HepG2 (cell line): ENCODE measurements around the gene NDUFB8. TPM values are rescaled to one million over a fixed set of nuclear protein-coding genes. Genes with fewer than 3 reads are reported as not detected.
A peak's percentile ranks its signal among the peaks of the same experiment; 100 is the strongest.

ENCODE experiments used
- ATF4 ChIP-seq, 2 experiments: fragments of 450-650 bp in 1 of 2; sonication (generic) in 1 of 2; formaldehyde crosslinking; IDR thresholded peaks; 2 replicates each; pipeline versions ENCODE4 v1.5.0 to v1.8.0; 2020 to 2022; ENCODE audit warnings: mild to moderate bottlenecking in 1 of 2, missing genetic modification reagents in 1 of 2
- CREB3 ChIP-seq: sonication (generic); formaldehyde crosslinking; IDR thresholded peaks from 2 replicates; pipeline ENCODE4 v1.5.0; 2020; ENCODE audit warnings: missing genetic modification reagents
- KAT8 ChIP-seq: IDR thresholded peaks from 2 replicates; pipeline ENCODE4 v1.6.1; 2016; ENCODE audit warnings: missing genetic modification reagents, missing compliant biosample characterization
- NKX3-1 ChIP-seq: sonication (generic); formaldehyde crosslinking; IDR thresholded peaks from 2 replicates; pipeline ENCODE4 v1.5.0; 2020; ENCODE audit warnings: missing genetic modification reagents
- POLR2AphosphoS5 ChIP-seq: IDR thresholded peaks from 2 replicates; pipeline ENCODE4 v1.6.1; 2012; ENCODE audit warnings: low read depth, low read length
- RAD21 ChIP-seq: fragments of 450-650 bp; formaldehyde crosslinking; IDR thresholded peaks from 2 replicates; pipeline ENCODE4 v1.5.0; 2020; ENCODE audit warnings: mild to moderate bottlenecking
- RARG ChIP-seq: sonication (generic); formaldehyde crosslinking; IDR thresholded peaks from 2 replicates; pipeline ENCODE4 v1.4.0; 2020; ENCODE audit warnings: low read depth, mild to moderate bottlenecking, missing genetic modification reagents
- RFXAP ChIP-seq: sonication (generic); formaldehyde crosslinking; IDR thresholded peaks from 2 replicates; pipeline ENCODE4 v1.4.0; 2020; ENCODE audit warnings: missing genetic modification reagents, borderline replicate concordance
- SMAD1 ChIP-seq: sonication (generic); formaldehyde crosslinking; IDR thresholded peaks from 2 replicates; pipeline ENCODE4 v1.4.0; 2020; ENCODE audit warnings: missing genetic modification reagents, low read depth, mild to moderate bottlenecking, borderline replicate concordance
- STAT6 ChIP-seq: sonication (generic); formaldehyde crosslinking; IDR thresholded peaks from 2 replicates; pipeline ENCODE4 v1.4.0; 2020; ENCODE audit warnings: missing genetic modification reagents, mild to moderate bottlenecking, borderline replicate concordance
- TFAP4 ChIP-seq: sonication (generic); IDR thresholded peaks from 2 replicates; pipeline ENCODE4 v1.6.1; 2016; ENCODE audit warnings: low read depth, borderline replicate concordance
- ZBTB34 ChIP-seq: sonication (generic); formaldehyde crosslinking; IDR thresholded peaks from 2 replicates; pipeline ENCODE4 v1.8.0; 2022; ENCODE audit warnings: mild to moderate bottlenecking, missing genetic modification reagents
- ZBTB46 ChIP-seq: sonication (generic); formaldehyde crosslinking; IDR thresholded peaks from 2 replicates; pipeline ENCODE4 v1.4.0; 2020; ENCODE audit warnings: mild to moderate bottlenecking, missing genetic modification reagents, borderline replicate concordance
- ZNF543 ChIP-seq: sonication (generic); formaldehyde crosslinking; IDR thresholded peaks from 2 replicates; pipeline ENCODE4 v1.4.0; 2020; ENCODE audit warnings: mild to moderate bottlenecking, missing genetic modification reagents
- ZNF576 ChIP-seq: sonication (generic); formaldehyde crosslinking; IDR thresholded peaks from 2 replicates; pipeline ENCODE4 v1.4.0; 2020; ENCODE audit warnings: mild to moderate bottlenecking, missing genetic modification reagents
- ZNF773 ChIP-seq: sonication (generic); formaldehyde crosslinking; IDR thresholded peaks from 2 replicates; pipeline ENCODE4 v1.4.0; 2020; ENCODE audit warnings: missing genetic modification reagents, borderline replicate concordance
- ZNF841 ChIP-seq: sonication (generic); formaldehyde crosslinking; IDR thresholded peaks from 2 replicates; pipeline ENCODE4 v1.8.1; 2023; ENCODE audit warnings: missing genetic modification reagents, borderline replicate concordance
- polyA plus RNA-seq, 8 experiments: library from polyadenylated mRNA; depleted of rRNA in 3 of 8; stranded (reverse) in 7 of 8; unstranded in 1 of 8; fragments of >200 nt; fragmentation: Illumina TruSeq in 4 of 8; extraction: Trizol in 4 of 8; gene quantifications; 2 replicates each; pipeline versions ENCODE4 v1.2.1 to v1.2.3, GENCODE V29; 2011 to 2016; ENCODE audit warnings: low read depth in 4 of 8, missing spikeins in 1 of 8, mixed read lengths in 1 of 8; ENCODE audit not compliant: insufficient read depth in 1 of 8
- total RNA-seq, 5 experiments: library from RNA; depleted of rRNA; stranded (reverse); fragments of >200 nt; fragmentation: Illumina TruSeq; extraction: Trizol; gene quantifications; 2 replicates each; pipeline ENCODE4 v1.2.3, GENCODE V29; 2016; ENCODE audit warnings: low read depth in 1 of 5

The NDUFB8 gene
- total and polyA plus RNA-seq, 2 of the 13 experiments (the other 11 are each of a cell fraction or from before 2014, with no cell fraction given): 210 to 216 TPM

GRCh38 chr10:100482181-100482833 is 47.4 kb downstream of the NDUFB8 start (continued):
- TF ChIP-seq ZNF773 (CRISPR knock-in tag): peak; percentile 62; the same call in 1 of the 2 replicates
- no peak for TF ChIP-seq CREB3
- no peak for TF ChIP-seq ZNF576 (CRISPR knock-in tag)
- no peak for TF ChIP-seq TFAP4
- no peak for TF ChIP-seq KAT8 (CRISPR knock-in tag)
- TF ChIP-seq RARG (CRISPR knock-in tag): no peak
- no peak for TF ChIP-seq POLR2AphosphoS5
- TF ChIP-seq ATF4 (CRISPR knock-in tag; IDR thresholded peaks at IDR 0.05): no peak
- TF ChIP-seq ZNF543 (CRISPR knock-in tag): no peak
- no peak for TF ChIP-seq SMAD1 (CRISPR knock-in tag)
- TF ChIP-seq RFXAP (CRISPR knock-in tag): peak; percentile 84; the same call in 1 of the 2 replicates
- TF ChIP-seq ZBTB46 (CRISPR knock-in tag): no peak
- no peak for TF ChIP-seq ZNF841
- TF ChIP-seq NKX3-1 (CRISPR knock-in tag): no peak
- TF ChIP-seq STAT6 (CRISPR knock-in tag): no peak
- 0 out of 2 replicates have a peak, but pooled peaks have one; percentile 61 for TF ChIP-seq ZBTB34 (CRISPR knock-in tag)
- TF ChIP-seq RAD21 (CRISPR knock-in tag): peak; percentile 64
